CD4-positive, alpha-beta T cell treated with Interleukin-4 for 1 hour (primary cell): Measurements from ENCODE around the gene SDHC.

Experiments
- DNase-seq, 2 donors: peaks; one replicate each; pipeline ENCODE4 v3.0.0-alpha.2; 2020 to 2022

The SDHC gene

GRCh38 chr1:161314201-161314981 is at the start of gene SDHC:
Gene SDHC, plus strand, starts transcription at chr1:161314381. Its CDS starts 25 bp downstream, at chr1:161314406.
- DNase-seq: peak; percentile 93 to 94

GRCh38 chr1:161265305-161265704 is 48.9 kb upstream of the SDHC start:
- no peak for DNase-seq

GRCh38 chr1:161266202-161266601 is 48.0 kb upstream of the SDHC start:
- no peak for DNase-seq

GRCh38 chr1:161266836-161267235 is 47.3 kb upstream of the SDHC start:
- DNase-seq: no peak

GRCh38 chr1:161267321-161267720 is 46.9 kb upstream of the SDHC start:
- no peak for DNase-seq

- no peak for DNase-seq
These were observed 40.8 kb upstream of the SDHC start for GRCh38 chr1:161273402-161273801.

- DNase-seq: no peak
These were observed 39.3 kb upstream of the SDHC start for GRCh38 chr1:161274874-161275273.

GRCh38 chr1:161282991-161283390 is 31.2 kb upstream of the SDHC start:
- DNase-seq: no peak

GRCh38 chr1:161285113-161285512 is 29.1 kb upstream of the SDHC start:
- no peak for DNase-seq

- no peak for DNase-seq
These were observed 28.7 kb upstream of the SDHC start for GRCh38 chr1:161285521-161285920.

GRCh38 chr1:161287482-161288054 is 26.6 kb upstream of the SDHC start:
- DNase-seq: no peak

- DNase-seq: no peak
These were observed 23.4 kb upstream of the SDHC start for GRCh38 chr1:161290779-161291178.

GRCh38 chr1:161297415-161297814 is 16.8 kb upstream of the SDHC start:
- no peak for DNase-seq

GRCh38 chr1:161298116-161298515 is 16.1 kb upstream of the SDHC start:
- DNase-seq: no peak

GRCh38 chr1:161299347-161299746 is 14.8 kb upstream of the SDHC start:
- DNase-seq: no peak

GRCh38 chr1:161300478-161300877 is 13.7 kb upstream of the SDHC start:
- DNase-seq: no peak

GRCh38 chr1:161304927-161305866 is 9.0 kb upstream of the SDHC start:
- DNase-seq: peak in 1 of 2 donors; percentile 10

GRCh38 chr1:161305867-161306519 is 8.2 kb upstream of the SDHC start:
- peak; percentile 95 to 96 for DNase-seq

- peak; percentile 26 to 33 for DNase-seq
These were observed 6.9 kb upstream of the SDHC start for GRCh38 chr1:161307230-161307768.

- no peak for DNase-seq
These were observed 6.1 kb upstream of the SDHC start for GRCh38 chr1:161307892-161308638.

GRCh38 chr1:161309868-161310267 is 4.3 kb upstream of the SDHC start, which contains the start of gene MPZ:
Gene MPZ, minus strand, starts transcription at chr1:161309968. Its CDS starts 63 bp downstream, at chr1:161309905.
- no peak for DNase-seq
